GM21786 (cell line): ENCODE results near the gene SENP5.

Source experiments
- ATAC-seq: cut with Tn5 transposase; IDR thresholded peaks from one replicate; pipeline ENCODE4 v1.9.1; 2021; ENCODE audit not compliant: unreplicated experiment

Gene SENP5

GRCh38 chr3:196967412-196968232, 99.9 kb downstream of the SENP5 start:
- ATAC-seq = no peak

GRCh38 chr3:196968233-196969133, 100.8 kb downstream of the SENP5 start, which contains the start of gene PIGZ:
TSS of gene PIGZ (minus strand) at chr3:196968833. CDS start at chr3:196952031, 16,802 bp downstream.
- ATAC-seq = peak; percentile 61

- peak; percentile 48 for ATAC-seq
Observed at GRCh38 chr3:196969134-196969659, 101.5 kb downstream of the SENP5 start.

GRCh38 chr3:196969660-196970546, 102.2 kb downstream of the SENP5 start:
- peak; percentile 46 for ATAC-seq

- ATAC-seq = no peak
Observed at GRCh38 chr3:196970547-196971093, 102.9 kb downstream of the SENP5 start.

GRCh38 chr3:196971094-196971698, 103.5 kb downstream of the SENP5 start:
- ATAC-seq = no peak

- ATAC-seq = no peak
Observed at GRCh38 chr3:196974661-196975060, 106.9 kb downstream of the SENP5 start.

GRCh38 chr3:196975349-196975748, 107.6 kb downstream of the SENP5 start:
- ATAC-seq = no peak

GRCh38 chr3:196976941-196977340, 109.2 kb downstream of the SENP5 start:
- no peak for ATAC-seq

GRCh38 chr3:196979545-196979944, 111.8 kb downstream of the SENP5 start:
- ATAC-seq = no peak

GRCh38 chr3:196981657-196982056, 113.9 kb downstream of the SENP5 start:
- no peak for ATAC-seq

- ATAC-seq = no peak
Observed at GRCh38 chr3:196983186-196983585, 115.5 kb downstream of the SENP5 start.
